Measurements from ENCODE around the gene ELAVL1. TPM values are rescaled to one million over a fixed set of nuclear protein-coding genes. Genes with fewer than 3 reads are reported as not detected.

ELAVL1 gene
- total and polyA plus RNA-seq, 4 donors: 15.0 to 72.8 (median 47.0) TPM

- ATAC-seq (ENCODE audit: insufficient read depth, low FRiP score) (no peak), DNase-seq (no peak)
- TF ChIP-seq CTCF (IDR thresholded peaks at IDR 0.05; ENCODE audit: control extremely low read depth, extremely low read depth): no peak
- Histone ChIP-seq H3K27ac (ENCODE audit: low read depth in 1 of 2, low read length in 1 of 2) (no peak overlapping the region), H3K4me1 (ENCODE audit: control insufficient read depth in 5 of 5, insufficient read depth in 5 of 5, low read length in 5 of 5) (no peaks in the 10 kb centered on the region), H3K9me3 (ENCODE audit: control insufficient read depth in 4 of 4, insufficient read depth in 3 of 4, low read length in 3 of 4) (no peaks in the 10 kb centered on the region), H3K4me3 (no peak overlapping the region), H3K36me3 (ENCODE audit: control insufficient read depth in 4 of 4, insufficient read depth in 4 of 4, low read length in 4 of 4) (peaks cover 13 to 61% (median 39%) of the 10 kb centered on the region in 4 donors), H3K27me3 (ENCODE audit: control insufficient read depth in 3 of 3, insufficient read depth in 3 of 3, low read length in 2 of 3) (no peaks in the 10 kb centered on the region), H3K9ac (ENCODE audit: insufficient read depth in 1 of 2, low read length in 2 of 2) (no peak overlapping the region)
- WGBS, 2 donors: 89 to 97% methylated on average over 13 of the region's 13 CpGs
These were observed 25.3 kb downstream of the ELAVL1 start for GRCh38 chr19:7980168-7980567.

- ATAC-seq (ENCODE audit: insufficient read depth, low FRiP score) (no peak), DNase-seq (no peak)
- Histone ChIP-seq H3K9me3 (ENCODE audit: control insufficient read depth in 4 of 4, insufficient read depth in 3 of 4, low read length in 3 of 4) (no peaks in the 10 kb centered on the region), H3K36me3 (ENCODE audit: control insufficient read depth in 4 of 4, insufficient read depth in 4 of 4, low read length in 4 of 4) (peaks cover 13 to 64% (median 40%) of the 10 kb centered on the region in 4 donors), H3K27ac (ENCODE audit: low read depth in 1 of 2, low read length in 1 of 2) (no peak overlapping the region), H3K27me3 (ENCODE audit: control insufficient read depth in 3 of 3, insufficient read depth in 3 of 3, low read length in 2 of 3) (no peaks in the 10 kb centered on the region), H3K4me1 (ENCODE audit: control insufficient read depth in 5 of 5, insufficient read depth in 5 of 5, low read length in 5 of 5) (no peaks in the 10 kb centered on the region), H3K4me3 (no peak overlapping the region), H3K9ac (ENCODE audit: insufficient read depth in 1 of 2, low read length in 2 of 2) (no peak overlapping the region)
- no peak for TF ChIP-seq CTCF (IDR thresholded peaks at IDR 0.05; ENCODE audit: control extremely low read depth, extremely low read depth)
- 92 to 95% methylated on average over 6 to 8 of the region's 8 CpGs for whole genome bisulfite sequencing, 2 donors
These were observed 25.9 kb downstream of the ELAVL1 start for GRCh38 chr19:7979559-7979958.

- peaks cover 13 to 64% (median 39%) of the 10 kb centered on the region in 4 donors for H3K36me3 ChIP-seq (ENCODE audit: control insufficient read depth in 4 of 4, insufficient read depth in 4 of 4, low read length in 4 of 4)
- 86 to 90% methylated on average over 10 of the region's 10 CpGs for WGBS, 2 donors
- H3K4me3 ChIP-seq: no peak overlapping the region
- no peak overlapping the region for H3K9ac ChIP-seq (ENCODE audit: insufficient read depth in 1 of 2, low read length in 2 of 2)
- H3K9me3 ChIP-seq (ENCODE audit: control insufficient read depth in 4 of 4, insufficient read depth in 3 of 4, low read length in 3 of 4): no peaks in the 10 kb centered on the region
- ATAC-seq (ENCODE audit: insufficient read depth, low FRiP score): no peak
- no peak overlapping the region for H3K27ac ChIP-seq (ENCODE audit: low read depth in 1 of 2, low read length in 1 of 2)
- TF ChIP-seq CTCF (IDR thresholded peaks at IDR 0.05; ENCODE audit: control extremely low read depth, extremely low read depth): no peak
- DNase-seq: no peak
- H3K27me3 ChIP-seq (ENCODE audit: control insufficient read depth in 3 of 3, insufficient read depth in 3 of 3, low read length in 2 of 3): no peaks in the 10 kb centered on the region
- H3K4me1 ChIP-seq (ENCODE audit: control insufficient read depth in 5 of 5, insufficient read depth in 5 of 5, low read length in 5 of 5): no peaks in the 10 kb centered on the region
These were observed 26.4 kb downstream of the ELAVL1 start for GRCh38 chr19:7979011-7979410.

- TF ChIP-seq CTCF (IDR thresholded peaks at IDR 0.05; ENCODE audit: control extremely low read depth, extremely low read depth): no peak
- 87 to 94% methylated on average over 12 of the region's 12 CpGs for WGBS, 2 donors
- H3K27ac ChIP-seq (ENCODE audit: low read depth in 1 of 2, low read length in 1 of 2): no peak overlapping the region
- H3K9me3 ChIP-seq (ENCODE audit: control insufficient read depth in 4 of 4, insufficient read depth in 3 of 4, low read length in 3 of 4): no peaks in the 10 kb centered on the region
- ATAC-seq (ENCODE audit: insufficient read depth, low FRiP score) (no peak), DNase-seq (no peak)
- no peaks in the 10 kb centered on the region for H3K27me3 ChIP-seq (ENCODE audit: control insufficient read depth in 3 of 3, insufficient read depth in 3 of 3, low read length in 2 of 3)
- no peaks in the 10 kb centered on the region for H3K4me1 ChIP-seq (ENCODE audit: control insufficient read depth in 5 of 5, insufficient read depth in 5 of 5, low read length in 5 of 5)
- H3K4me3 ChIP-seq: no peak overlapping the region
- peaks cover 13 to 64% (median 41%) of the 10 kb centered on the region in 4 donors for H3K36me3 ChIP-seq (ENCODE audit: control insufficient read depth in 4 of 4, insufficient read depth in 4 of 4, low read length in 4 of 4)
- no peak overlapping the region for H3K9ac ChIP-seq (ENCODE audit: insufficient read depth in 1 of 2, low read length in 2 of 2)
These were observed 27.1 kb downstream of the ELAVL1 start for GRCh38 chr19:7978179-7978825.

Data from lung (tissue), 12 donors.